K562 (cell line): ENCODE results near the gene ADARB2. TPM values are rescaled to one million over a fixed set of nuclear protein-coding genes. Genes with fewer than 3 reads are reported as not detected.

Experiments used
- ATAC-seq: fragments of 200-7000 bp; cut with Tn5 transposase; 3 replicates; pipeline ENCODE4 v1.9.1; 2020; ENCODE audit warnings: moderate library complexity
- BruUV-seq: library from RNA; stranded (reverse); fragments of 400-500 nt; replicated peaks from 2 replicates; lab custom pipeline; 2021; lab: Mats Ljungman, UMichigan
- CTCF ChIA-PET: fragments of 300-600 bp; formaldehyde crosslinking; extraction: SDS; loops from one replicate; lab custom pipeline; 2021; ENCODE audit warnings: low intra/inter-chr PET ratio; lab: Yijun Ruan, JAX
- POLR2A ChIA-PET: fragments of 300-600, 350-650 bp; sonication (Branson Sonifier 250); formaldehyde crosslinking; extraction: SDS; loops from one replicate; lab custom pipeline; 2021; ENCODE audit warnings: antibody characterized with exemption, inconsistent platforms; lab: Yijun Ruan, JAX
- DNase-seq, 4 experiments: peaks; one replicate each; pipeline versions ENCODE4 v3.0.0 to v3.0.0-alpha.2; 2011 to 2018; ENCODE audit warnings: low spot score in 3 of 4, mixed read lengths in 3 of 4; ENCODE audit errors: extremely low read depth in 1 of 4
- FAIRE-seq: peaks from 2 replicates; lab custom pipeline; 2011; peaks lifted over from hg19 to GRCh38; lab: Jason Lieb, UNC
- H2AFZ ChIP-seq: 2 replicates; pipeline ENCODE4 v1.6.0; 2011; ENCODE audit warnings: low read depth, low read length, control low read depth, inconsistent platforms
- H3K27ac ChIP-seq: fragments of 200-600 bp; 3 replicates; pipeline ENCODE4 v1.8.0; 2011; ENCODE audit warnings: low read depth, mild to moderate bottlenecking, control low read depth, inconsistent platforms, low read length, moderate library complexity, mixed read lengths; ENCODE audit errors: extremely low read depth
- H3K27me3 ChIP-seq, 2 experiments: fragments of 300-600 bp in 1 of 2; 2 replicates in 1 of 2; 3 replicates in 1 of 2; pipeline versions ENCODE4 v1.6.0 to v1.8.0; 2011; ENCODE audit warnings: inconsistent platforms in 2 of 2, low read length in 2 of 2, mild to moderate bottlenecking in 1 of 2, mixed read lengths in 1 of 2, moderate library complexity in 1 of 2; ENCODE audit not compliant: control insufficient read depth in 2 of 2, insufficient read depth in 2 of 2
- H3K36me3 ChIP-seq: fragments of 300-600 bp; 3 replicates; pipeline ENCODE4 v1.8.0; 2011; ENCODE audit warnings: mild to moderate bottlenecking, low read length, inconsistent platforms; ENCODE audit not compliant: control insufficient read depth, insufficient read depth
- H3K4me1 ChIP-seq, 2 experiments: fragments of 200-600 bp in 1 of 2; replicated peaks in 1 of 2; 2 replicates in 1 of 2; 3 replicates in 1 of 2; pipeline versions ENCODE4 v1.5.1 to v1.8.0; 2011; ENCODE audit warnings: inconsistent platforms in 2 of 2, low read length in 2 of 2, mild to moderate bottlenecking in 1 of 2, mixed read lengths in 1 of 2, moderate library complexity in 1 of 2; ENCODE audit not compliant: control insufficient read depth in 2 of 2, insufficient read depth in 2 of 2
- H3K4me2 ChIP-seq: 2 replicates; pipeline ENCODE4 v1.6.1; 2011; ENCODE audit warnings: low read length, control low read depth, inconsistent platforms, mixed read lengths; ENCODE audit not compliant: insufficient read depth
- H3K4me3 ChIP-seq: fragments of 200-600 bp; sonication (generic), shearing (Covaris generic); 2 replicates; pipeline ENCODE4 v1.5.1; 2016; ENCODE audit warnings: control low read depth, inconsistent platforms
- H3K79me2 ChIP-seq: fragments of 200-600 bp; 3 replicates; pipeline ENCODE4 v1.8.0; 2011; ENCODE audit warnings: low read length, inconsistent platforms; ENCODE audit not compliant: control insufficient read depth, insufficient read depth
- H3K9ac ChIP-seq, 2 experiments: 2 replicates each; pipeline versions ENCODE4 v1.6.0 to v1.6.1; 2011; ENCODE audit warnings: low read depth in 2 of 2, low read length in 2 of 2, control low read depth in 1 of 2, inconsistent platforms in 1 of 2, mild to moderate bottlenecking in 1 of 2, mixed read lengths in 1 of 2; ENCODE audit not compliant: insufficient read depth in 1 of 2
- H3K9me1 ChIP-seq: one replicate; pipeline ENCODE4 v1.6.0; 2011; ENCODE audit warnings: inconsistent platforms, mild to moderate bottlenecking, low read length, moderate library complexity; ENCODE audit not compliant: control insufficient read depth, insufficient read depth
- H3K9me3 ChIP-seq: replicated peaks from 2 replicates; pipeline ENCODE4 v1.5.1; 2011; ENCODE audit warnings: low read depth, low read length, inconsistent platforms; ENCODE audit not compliant: control insufficient read depth, insufficient read depth
- H4K20me1 ChIP-seq: replicated peaks from 2 replicates; pipeline ENCODE4 v1.6.1; 2011; ENCODE audit warnings: low read length, inconsistent platforms, mixed read lengths; ENCODE audit not compliant: control insufficient read depth, insufficient read depth
- CBFA2T3 ChIP-seq: fragments of 450-650 bp; IDR thresholded peaks from 2 replicates; pipeline ENCODE4 v1.6.1; 2017
- DDX20 ChIP-seq: fragments of 450-650 bp; IDR thresholded peaks from 2 replicates; pipeline ENCODE4 v1.6.1; 2016; ENCODE audit warnings: missing genetic modification characterization, low read depth, mild to moderate bottlenecking, missing compliant biosample characterization, moderate library complexity
- NR0B1 ChIP-seq: fragments of 450-650 bp; IDR thresholded peaks from one replicate; pipeline ENCODE4 v1.6.1; 2018; ENCODE audit warnings: mild to moderate bottlenecking, moderate library complexity; ENCODE audit not compliant: partially characterized antibody
- RFX5 ChIP-seq: IDR thresholded peaks from 2 replicates; pipeline ENCODE4 v1.6.1; 2011; ENCODE audit warnings: low read depth, mild to moderate bottlenecking, improper control_type of control experiment, low read length
- ZNF133 ChIP-seq: fragments of 250-450 bp; sonication (Bioruptor Pico); IDR thresholded peaks from 2 replicates; pipeline ENCODE4 v1.4.0; 2020; ENCODE audit warnings: mild to moderate bottlenecking
- ZNF75A ChIP-seq: fragments of 450-650 bp; formaldehyde crosslinking; IDR thresholded peaks from 2 replicates; pipeline ENCODE4 v1.4.0; 2020; ENCODE audit warnings: mild to moderate bottlenecking
- ZZZ3 ChIP-seq: fragments of 450-650 bp; IDR thresholded peaks from 2 replicates; pipeline ENCODE4 v1.6.1; 2016; ENCODE audit warnings: antibody characterized with exemption, mild to moderate bottlenecking, moderate library complexity
- WGBS: fragments of 100-300 bp; shearing (Covaris generic); methylation state at CpG from one replicate; pipeline ENCODE4 v1.1.6; 2016; ENCODE audit warnings: low coverage, mixed read lengths; ENCODE audit not compliant: insufficient coverage; ENCODE audit errors: missing lambda C conversion rate; 5-methylcytosine and 5-hydroxymethylcytosine counted together
- in situ Hi-C: fragments of 300-500 bp; cut with MboI; formaldehyde crosslinking; loops from 4 replicates; pipeline ENCODE4 v1.15.0; 2018; ENCODE audit warnings: inconsistent platforms, mixed read lengths
- intact Hi-C: fragments of 100-400 bp; cut with micrococcal nuclease; formaldehyde crosslinking; loops from 2 replicates; pipeline ENCODE4 v1.14.2; 2022
- polyA plus RNA-seq, 8 experiments: library from polyadenylated mRNA; depleted of rRNA in 4 of 8; stranded (reverse) in 5 of 8; unstranded in 3 of 8; fragments of >200 nt; fragmentation: Nextera tagmentation in 2 of 8; fragmentation: Illumina TruSeq in 1 of 8; extraction: Ambion mirVana in 2 of 8; extraction: Trizol in 1 of 8; gene quantifications; 2 replicates each; pipeline versions ENCODE4 v1.2.1 to v1.2.3, GENCODE V29; 2011 to 2014; ENCODE audit warnings: inconsistent platforms in 1 of 8, missing spikeins in 1 of 8
- total RNA-seq, 7 experiments: library from RNA; depleted of rRNA in 6 of 7; stranded (reverse); fragments of >200 nt in 6 of 7; fragmentation: Illumina TruSeq in 2 of 7; extraction: Trizol in 2 of 7; gene quantifications; 2 replicates each; pipeline versions ENCODE4 v1.2.1 to v1.2.3, GENCODE V29; 2011 to 2021; ENCODE audit warnings: low replicate concordance in 1 of 7
- TF ChIP-seq, protein P1 (sequence below), 2 experiments: fragments of 450-650 bp; formaldehyde crosslinking in 1 of 2; IDR thresholded peaks; 2 replicates each; pipeline versions ENCODE4 v1.4.0 to v1.6.1; 2014 to 2020; ENCODE audit warnings: mild to moderate bottlenecking in 2 of 2, borderline replicate concordance in 1 of 2, low read depth in 1 of 2

The ADARB2 gene
- total and polyA plus RNA-seq, 9 of the 15 experiments (the other 6 are each of a cell fraction or from before 2014, with no cell fraction given): not detected

DNA sequence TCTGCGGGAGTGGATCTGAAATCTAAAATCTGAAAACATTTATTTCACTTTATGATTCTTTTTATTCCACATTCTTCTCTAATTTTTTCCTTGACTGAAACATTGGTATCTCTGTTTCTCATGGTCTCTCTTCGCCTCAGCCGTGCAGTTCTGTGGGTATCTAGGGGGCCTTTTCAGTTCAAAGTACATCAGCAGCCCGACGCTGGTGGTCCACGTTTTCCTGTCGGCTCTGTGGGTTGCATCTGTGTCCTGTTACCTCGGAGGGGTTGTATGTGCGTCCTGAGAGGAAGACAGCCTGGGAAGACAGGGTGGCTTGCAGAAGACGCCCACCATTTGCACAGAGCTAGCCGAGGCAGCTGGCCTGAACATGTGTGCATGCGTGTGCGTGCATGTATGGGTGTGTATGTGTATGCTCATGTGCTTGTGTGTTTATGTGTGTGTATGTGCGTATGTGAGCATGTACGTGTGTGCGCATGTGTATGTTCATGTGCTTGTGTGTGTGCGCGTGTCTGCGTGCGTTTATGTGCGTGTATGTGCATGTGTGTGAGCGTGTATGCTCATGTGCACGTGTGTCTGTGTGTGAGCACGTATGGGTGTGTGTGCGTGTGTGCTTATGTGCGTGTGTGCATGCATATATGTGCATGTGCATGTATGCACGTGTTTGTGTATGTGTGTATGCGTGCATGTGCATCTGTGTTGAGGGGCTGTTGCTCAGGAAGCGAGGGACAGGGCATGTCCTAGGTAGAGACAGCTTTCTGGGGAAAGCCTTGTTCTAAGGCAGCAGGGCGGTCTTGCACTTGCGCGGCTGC is 211.8 kb downstream of the ADARB2 start:
- Histone ChIP-seq H3K36me3 (no peaks in the 10 kb centered on the region), H4K20me1 (peaks cover 3% of the 10 kb centered on the region; the same call in 1 of the 2 replicates), H3K9me3 (no peaks in the 10 kb centered on the region), H3K9me1 (no peaks in the 10 kb centered on the region), H3K27ac (no peak overlapping the region; the same call in 2 of the 3 replicates), H3K27me3 (peaks cover 8 to 33% of the 10 kb centered on the region in 2 experiments; a peak in 4 of 5 replicates), H3K9ac (no peak overlapping the region), H3K79me2 (no peaks in the 10 kb centered on the region), H2AFZ (no peak overlapping the region), H3K4me3 (no peak overlapping the region), H3K4me2 (no peak overlapping the region), H3K4me1 (peaks cover 0 to 4% of the 10 kb centered on the region in 2 experiments; a peak in 2 of 5 replicates)
- FAIRE-seq (no peak), ATAC-seq (no peak), DNase-seq (no peak)
- POLR2A ChIA-PET: interaction anchor here (1.6 kb wide), 1 partner anchor 10 kb away, joined by 5 read pairs; no protein-coding TSS in a partner anchor
- CTCF ChIA-PET: no interaction called here
- no TSS peak for BruUV-seq
- WGBS: 11% methylated on average over 31 of the region's 32 CpGs
- intact Hi-C loops (no loop called here), in situ Hi-C loops (no loop called here)
- TF ChIP-seq RFX5 (no peak), NR0B1 (no peak), ZNF75A (CRISPR knock-in tag) (no peak), DDX20 (no peak), ZNF133 (no peak), ZZZ3 (no peak), CBFA2T3 (no peak)
- TF ChIP-seq, protein P1, sequence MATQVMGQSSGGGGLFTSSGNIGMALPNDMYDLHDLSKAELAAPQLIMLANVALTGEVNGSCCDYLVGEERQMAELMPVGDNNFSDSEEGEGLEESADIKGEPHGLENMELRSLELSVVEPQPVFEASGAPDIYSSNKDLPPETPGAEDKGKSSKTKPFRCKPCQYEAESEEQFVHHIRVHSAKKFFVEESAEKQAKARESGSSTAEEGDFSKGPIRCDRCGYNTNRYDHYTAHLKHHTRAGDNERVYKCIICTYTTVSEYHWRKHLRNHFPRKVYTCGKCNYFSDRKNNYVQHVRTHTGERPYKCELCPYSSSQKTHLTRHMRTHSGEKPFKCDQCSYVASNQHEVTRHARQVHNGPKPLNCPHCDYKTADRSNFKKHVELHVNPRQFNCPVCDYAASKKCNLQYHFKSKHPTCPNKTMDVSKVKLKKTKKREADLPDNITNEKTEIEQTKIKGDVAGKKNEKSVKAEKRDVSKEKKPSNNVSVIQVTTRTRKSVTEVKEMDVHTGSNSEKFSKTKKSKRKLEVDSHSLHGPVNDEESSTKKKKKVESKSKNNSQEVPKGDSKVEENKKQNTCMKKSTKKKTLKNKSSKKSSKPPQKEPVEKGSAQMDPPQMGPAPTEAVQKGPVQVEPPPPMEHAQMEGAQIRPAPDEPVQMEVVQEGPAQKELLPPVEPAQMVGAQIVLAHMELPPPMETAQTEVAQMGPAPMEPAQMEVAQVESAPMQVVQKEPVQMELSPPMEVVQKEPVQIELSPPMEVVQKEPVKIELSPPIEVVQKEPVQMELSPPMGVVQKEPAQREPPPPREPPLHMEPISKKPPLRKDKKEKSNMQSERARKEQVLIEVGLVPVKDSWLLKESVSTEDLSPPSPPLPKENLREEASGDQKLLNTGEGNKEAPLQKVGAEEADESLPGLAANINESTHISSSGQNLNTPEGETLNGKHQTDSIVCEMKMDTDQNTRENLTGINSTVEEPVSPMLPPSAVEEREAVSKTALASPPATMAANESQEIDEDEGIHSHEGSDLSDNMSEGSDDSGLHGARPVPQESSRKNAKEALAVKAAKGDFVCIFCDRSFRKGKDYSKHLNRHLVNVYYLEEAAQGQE (IDR thresholded peaks at IDR 0.05; ENCODE audit: borderline replicate concordance): no peak
- TF ChIP-seq, protein P1 (CRISPR knock-in tag; IDR thresholded peaks at IDR 0.05; ENCODE audit: low read depth): no peak
